ENCODE data around the gene VANGL2. TPM values are rescaled to one million over a fixed set of nuclear protein-coding genes. Genes with fewer than 3 reads are reported as not detected.

Gene VANGL2
- polyA plus RNA-seq, 2 of the 4 experiments (the other 2 are of a cell fraction) = 3.9 to 4.1 TPM

- peak overlapping the region; percentile 80 to 90 for H3K27ac ChIP-seq
- H3K9me3 ChIP-seq = no peaks in the 10 kb centered on the region
- peaks cover 18% of the 10 kb centered on the region; the same call in 2 of the 3 replicates for H3K4me1 ChIP-seq
- TF ChIP-seq TFCP2L1 (CRISPR knock-in tag; IDR thresholded peaks at IDR 0.05) = no peak
- TF ChIP-seq HOXB13 (CRISPR knock-in tag; IDR thresholded peaks at IDR 0.05; ENCODE audit: low read depth) = no peak
- no peak for TF ChIP-seq TP53 (CRISPR knock-in tag; IDR thresholded peaks at IDR 0.05)
- no peak for TF ChIP-seq MAFK (IDR thresholded peaks at IDR 0.05; ENCODE audit: partially characterized antibody)
- no peak for TF ChIP-seq ZNF302 (CRISPR knock-in tag; IDR thresholded peaks at IDR 0.05)
- no peak for TF ChIP-seq RNF2 (IDR thresholded peaks at IDR 0.05; ENCODE audit: borderline replicate concordance, low read depth)
- TF ChIP-seq CBX2 (IDR thresholded peaks at IDR 0.05; ENCODE audit: borderline replicate concordance, low read depth) = no peak
- no peak for TF ChIP-seq FOSB (CRISPR knock-in tag; IDR thresholded peaks at IDR 0.05)
- TF ChIP-seq NPAS2 (CRISPR knock-in tag; IDR thresholded peaks at IDR 0.05; ENCODE audit: borderline replicate concordance) = no peak
- no peak for TF ChIP-seq HMGXB4 (CRISPR knock-in tag; IDR thresholded peaks at IDR 0.05; ENCODE audit: borderline replicate concordance)
- TF ChIP-seq EHMT2 (IDR thresholded peaks at IDR 0.05; ENCODE audit: low read depth) = no peak
- TF ChIP-seq MAZ (IDR thresholded peaks at IDR 0.05; ENCODE audit: borderline replicate concordance, low read depth, low read length) = no peak
- no peak for TF ChIP-seq USF2 (IDR thresholded peaks at IDR 0.05)
- TF ChIP-seq ZC3H11A (IDR thresholded peaks at IDR 0.05) = no peak
- TF ChIP-seq KDM5A (IDR thresholded peaks at IDR 0.05) = no peak
- no peak for TF ChIP-seq PBX3 (IDR thresholded peaks at IDR 0.05)
- TF ChIP-seq HOXA7 (CRISPR knock-in tag; IDR thresholded peaks at IDR 0.05) = no peak
- no peak for TF ChIP-seq RARB (CRISPR knock-in tag; IDR thresholded peaks at IDR 0.05)
- no peak for TF ChIP-seq NFE2L2 (conservative IDR thresholded peaks at IDR 0.05; ENCODE audit: low read length)
- FAIRE-seq (no peak), ATAC-seq (peak in 1 of 2 experiments; percentile 42; a peak in 3 of 6 replicates), DNase-seq (ENCODE audit: low read depth in 1 of 2, low spot score in 1 of 2) (no peak)
- H3K4me2 ChIP-seq = peak overlapping the region; percentile 93
- CTCF ChIA-PET = interaction anchor here (1.4 kb wide), 1 partner anchor 16 kb away, joined by 3 read pairs; no protein-coding TSS in a partner anchor
- H3K4me3 ChIP-seq = peak overlapping the region; percentile 75
- WGBS (ENCODE audit: missing lambda C conversion rate) = 41% methylated on average over 30 of the region's 55 CpGs
- POLR2A ChIA-PET = interaction anchor here (0.6 kb wide), 1 partner anchor 140 kb away, joined by 3 read pairs; no protein-coding TSS in a partner anchor
These were observed 502 bp downstream of the VANGL2 start for GRCh38 chr1:160400646-160401486.

GRCh38 chr1:160401487-160401805, 1.1 kb downstream of the VANGL2 start:
- POLR2A ChIA-PET = no interaction called here

More at GRCh38 chr1:160401487-160401805, 1.1 kb downstream of the VANGL2 start:
- TF ChIP-seq KDM1A (IDR thresholded peaks at IDR 0.05; ENCODE audit: low read depth) = no peak
- Histone ChIP-seq H3K4me3 (peak overlapping the region; percentile 75; the same call in 1 of the 3 replicates), H3K27ac (peak overlapping the region in 1 of 2 experiments; percentile 90; a peak in 2 of 6 replicates), H3K4me1 (peaks cover 22% of the 10 kb centered on the region; the same call in 2 of the 3 replicates), H3K9me3 (no peaks in the 10 kb centered on the region), H3K4me2 (peak overlapping the region; percentile 93)
- ATAC-seq = no peak; a peak in 1 of 6 replicates
- DNase-seq (ENCODE audit: low read depth in 1 of 2, low spot score in 1 of 2) = no peak
- FAIRE-seq = no peak
- 93% methylated on average over 7 of the region's 7 CpGs for WGBS (ENCODE audit: missing lambda C conversion rate)
- CTCF ChIA-PET = interaction anchor here (1.4 kb wide), 1 partner anchor 15 kb away, joined by 3 read pairs; no protein-coding TSS in a partner anchor

All from A549 (cell line).